GM12878 (cell line): ENCODE results near the gene COL19A1. TPM values are rescaled to one million over a fixed set of nuclear protein-coding genes. Genes with fewer than 3 reads are reported as not detected.

Experiments used
- ATAC-seq: fragments of 200-7000 bp; cut with Tn5 transposase; 3 replicates; pipeline ENCODE4 v1.9.1; 2020; ENCODE audit warnings: mild to moderate bottlenecking, moderate library complexity
- BruUV-seq: library from RNA; stranded (reverse); fragments of 400-500 nt; replicated peaks from 2 replicates; lab custom pipeline; 2021; lab: Mats Ljungman, UMichigan
- CTCF ChIA-PET: fragments of 300-600 bp; sonication (Branson Sonifier 250); formaldehyde crosslinking; extraction: SDS; loops from one replicate; lab custom pipeline; 2021; ENCODE audit warnings: inconsistent platforms; lab: Yijun Ruan, JAX
- POLR2A ChIA-PET: fragments of 350-600 bp; formaldehyde crosslinking; extraction: SDS; loops from one replicate; lab custom pipeline; 2021; ENCODE audit warnings: inconsistent platforms; lab: Charles Lee
- RAD21 ChIA-PET: fragments of 300-600 bp; sonication (Branson Sonifier 250); formaldehyde crosslinking; loops from one replicate; lab custom pipeline; 2023; ENCODE audit warnings: antibody characterized with exemption; ENCODE audit not compliant: unreplicated experiment; lab: Charles Lee
- SMC1A ChIA-PET: fragments of 300-600 bp; sonication (Branson Sonifier 250); formaldehyde crosslinking; loops from one replicate; lab custom pipeline; 2023; ENCODE audit not compliant: unreplicated experiment, uncharacterized antibody; lab: Charles Lee
- DNase-seq: peaks from one replicate; pipeline ENCODE4 v3.0.0-alpha.2; 2011; ENCODE audit warnings: low read depth, low spot score
- FAIRE-seq: peaks from 3 replicates; lab custom pipeline; 2011; peaks lifted over from hg19 to GRCh38; lab: Jason Lieb, UNC
- H2AFZ ChIP-seq: 2 replicates; pipeline ENCODE4 v1.6.0; 2011; ENCODE audit warnings: low read depth, low read length, control low read depth; ENCODE audit not compliant: control insufficient read depth
- H3K27ac ChIP-seq: 2 replicates; pipeline ENCODE4 v1.5.1; 2011; ENCODE audit warnings: control low read depth; ENCODE audit not compliant: control insufficient read depth, insufficient read depth
- H3K27me3 ChIP-seq, 2 experiments: replicated peaks in 1 of 2; 2 replicates each; pipeline versions ENCODE4 v1.6.0 to v1.6.1; 2011; ENCODE audit warnings: low read length in 1 of 2; ENCODE audit not compliant: control insufficient read depth in 2 of 2, insufficient read depth in 2 of 2
- H3K36me3 ChIP-seq, 2 experiments: 2 replicates each; pipeline ENCODE4 v1.5.1; 2011; ENCODE audit warnings: low read length in 1 of 2; ENCODE audit not compliant: control insufficient read depth in 2 of 2, insufficient read depth in 2 of 2
- H3K4me1 ChIP-seq: 2 replicates; pipeline ENCODE4 v1.6.1; 2011; ENCODE audit warnings: mild to moderate bottlenecking, low read length, moderate library complexity, mixed read lengths; ENCODE audit not compliant: control insufficient read depth, insufficient read depth
- H3K4me2 ChIP-seq: 2 replicates; pipeline ENCODE4 v1.6.0; 2011; ENCODE audit warnings: control low read depth; ENCODE audit not compliant: control insufficient read depth, insufficient read depth
- H3K4me3 ChIP-seq: fragments of 200-600 bp; sonication (generic); 2 replicates; pipeline ENCODE4 v1.5.1; 2016
- H3K79me2 ChIP-seq: 2 replicates; pipeline ENCODE4 v1.6.0; 2011; ENCODE audit warnings: low read length; ENCODE audit not compliant: control insufficient read depth, insufficient read depth
- H3K9ac ChIP-seq: 2 replicates; pipeline ENCODE4 v1.8.0; 2011; ENCODE audit warnings: low read length, control low read depth, mixed read lengths; ENCODE audit not compliant: control insufficient read depth, insufficient read depth
- H3K9me3 ChIP-seq: replicated peaks from 3 replicates; pipeline ENCODE4 v1.5.1; 2011; ENCODE audit warnings: mild to moderate bottlenecking, low read length; ENCODE audit not compliant: control insufficient read depth, insufficient read depth
- H4K20me1 ChIP-seq: 2 replicates; pipeline ENCODE4 v1.6.0; 2011; ENCODE audit not compliant: control insufficient read depth, insufficient read depth
- BACH1 ChIP-seq: fragments of 450-650 bp; IDR thresholded peaks from 2 replicates; pipeline ENCODE4 v1.6.1; 2017; ENCODE audit warnings: mild to moderate bottlenecking, borderline replicate concordance
- BCL3 ChIP-seq: IDR thresholded peaks from 2 replicates; pipeline ENCODE4 v1.6.1; 2011; ENCODE audit warnings: borderline replicate concordance, low read depth, mild to moderate bottlenecking, moderate library complexity, low read length; ENCODE audit not compliant: insufficient read depth, poor library complexity, severe bottlenecking
- E2F4 ChIP-seq: IDR thresholded peaks from 2 replicates; pipeline ENCODE4 v1.6.1; 2012; ENCODE audit warnings: low read depth, low read length, improper control_type of control experiment
- ESRRA ChIP-seq: IDR thresholded peaks from 2 replicates; pipeline ENCODE4 v1.6.1; 2012; ENCODE audit warnings: mild to moderate bottlenecking, low read length, improper control_type of control experiment
- FOXK2 ChIP-seq: fragments of 450-650 bp; IDR thresholded peaks from 2 replicates; pipeline ENCODE4 v1.6.1; 2017; ENCODE audit warnings: mild to moderate bottlenecking, moderate library complexity
- JUNB ChIP-seq: IDR thresholded peaks from 2 replicates; pipeline ENCODE4 v1.6.1; 2016; ENCODE audit warnings: antibody characterized with exemption, mild to moderate bottlenecking
- MXI1 ChIP-seq: fragments of 150-350 bp; IDR thresholded peaks from 2 replicates; pipeline ENCODE4 v1.6.1; 2011; ENCODE audit warnings: low read depth, mild to moderate bottlenecking, inconsistent platforms, low read length, improper control_type of control experiment
- MYB ChIP-seq: fragments of 150-350 bp; IDR thresholded peaks from 2 replicates; pipeline ENCODE4 v1.6.1; 2014; ENCODE audit warnings: mild to moderate bottlenecking, low read depth, low read length, borderline replicate concordance
- NFYB ChIP-seq: IDR thresholded peaks from 2 replicates; pipeline ENCODE4 v1.6.1; 2011; ENCODE audit warnings: low read depth, mild to moderate bottlenecking, low read length, improper control_type of control experiment, moderate library complexity; ENCODE audit not compliant: insufficient read depth
- SIN3A ChIP-seq: IDR thresholded peaks from 2 replicates; pipeline ENCODE4 v1.6.1; 2012; ENCODE audit warnings: low read depth, low read length, improper control_type of control experiment
- SREBF1 ChIP-seq: IDR thresholded peaks from 2 replicates; pipeline ENCODE4 v1.6.1; 2012; ENCODE audit warnings: mild to moderate bottlenecking, low read length
- SUPT20H ChIP-seq: IDR thresholded peaks from 2 replicates; pipeline ENCODE4 v1.6.1; 2011; ENCODE audit warnings: low read depth, mild to moderate bottlenecking, low read length, moderate library complexity, borderline replicate concordance; ENCODE audit not compliant: control insufficient read depth
- ZNF274 ChIP-seq: IDR thresholded peaks from one replicate; pipeline ENCODE4 v1.8.0; 2011; ENCODE audit not compliant: insufficient read length, insufficient read depth
- WGBS: methylation state at CpG from one replicate; pipeline ENCODE4 v1.1.6; 2016; ENCODE audit warnings: low lambda C conversion rate; ENCODE audit not compliant: insufficient replicate concordance, insufficient coverage; ENCODE audit errors: missing lambda C conversion rate; 5-methylcytosine and 5-hydroxymethylcytosine counted together
- in situ Hi-C: fragments of 300-500 bp; cut with MboI; formaldehyde crosslinking; loops from 9 replicates; pipeline ENCODE4 v1.14.3; 2018; ENCODE audit warnings: mixed read lengths
- intact Hi-C: fragments of 100-400 bp; cut with micrococcal nuclease; formaldehyde crosslinking; loops from one replicate; pipeline ENCODE4 v1.14.2; 2022; ENCODE audit not compliant: unreplicated experiment
- polyA plus RNA-seq, 11 experiments: library from polyadenylated mRNA; depleted of rRNA in 4 of 11; unstranded in 6 of 11; stranded (reverse) in 5 of 11; fragments of >200 nt; fragmentation: Nextera tagmentation in 4 of 11; fragmentation: Illumina TruSeq in 1 of 11; extraction: Ambion mirVana in 4 of 11; extraction: Trizol in 1 of 11; gene quantifications; 1 replicate in 1 of 11; 2 replicates in 10 of 11; pipeline versions ENCODE4 v1.2.1 to v1.2.3, GENCODE V29; 2011 to 2016; ENCODE audit warnings: inconsistent platforms in 2 of 11, missing spikeins in 2 of 11, low read depth in 1 of 11
- total RNA-seq, 4 experiments: library from RNA; depleted of rRNA in 3 of 4; stranded (reverse); fragments of >200 nt in 3 of 4; fragmentation: Illumina TruSeq in 1 of 4; extraction: Trizol in 1 of 4; gene quantifications; 2 replicates each; pipeline versions ENCODE4 v1.2.1 to v1.2.3, GENCODE V29; 2013 to 2021
- TF ChIP-seq, protein P1 (sequence below): fragments of 450-650 bp; formaldehyde crosslinking; IDR thresholded peaks from 2 replicates; pipeline ENCODE4 v1.4.0; 2020; ENCODE audit warnings: mild to moderate bottlenecking, moderate library complexity

The COL19A1 gene
- total and polyA plus RNA-seq, 10 of the 15 experiments (the other 5 are each of a cell fraction or from before 2014, with no cell fraction given), result 1.1 to 13.5 (median 4.1) TPM

DNA sequence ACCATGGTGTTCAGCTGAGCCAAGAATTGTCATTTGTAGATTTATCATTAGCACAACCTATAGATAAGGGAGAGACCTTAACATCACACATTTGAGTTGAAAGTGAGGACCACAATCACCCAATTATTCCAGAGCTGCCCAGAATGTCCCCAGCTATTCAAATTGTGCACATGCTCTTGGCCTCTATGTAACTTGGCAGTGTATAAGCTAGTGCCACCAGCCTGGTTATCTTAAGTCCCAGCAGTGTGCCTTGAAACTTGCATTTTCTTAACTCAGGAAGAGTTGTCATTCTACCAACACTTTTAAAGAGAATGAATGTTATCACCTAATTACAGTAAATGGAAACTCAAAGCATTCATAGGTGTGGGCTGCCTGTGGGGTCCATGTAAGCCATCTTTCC lies 245.4 kb downstream of the COL19A1 start (continued):
- no peak for TF ChIP-seq BCL3

DNA sequence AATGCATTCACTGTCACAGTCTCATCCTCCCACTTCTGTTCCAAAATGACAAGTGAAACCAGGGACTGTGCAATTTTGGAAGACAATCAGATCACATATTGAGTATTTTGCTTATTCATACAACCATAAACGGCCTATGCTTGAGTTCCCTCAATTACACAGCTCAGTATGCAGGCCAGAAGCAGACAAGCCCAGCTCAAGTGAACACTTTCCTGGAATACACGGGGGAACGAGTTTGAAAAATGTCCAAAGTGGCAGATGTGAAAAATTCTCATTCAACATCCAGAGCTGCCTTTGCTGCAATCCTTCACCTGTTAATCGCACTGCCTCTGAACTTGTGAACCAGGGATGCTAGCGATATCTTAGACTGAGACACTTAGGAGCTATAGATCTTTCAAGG lies 246.4 kb downstream of the COL19A1 start:
- WGBS, result 38% methylated on average over 5 of the region's 5 CpGs
- no peak for ATAC-seq
- Histone ChIP-seq H3K4me2 (no peak overlapping the region), H3K79me2 (no peaks in the 10 kb centered on the region), H3K27me3 (no peaks in the 10 kb centered on the region), H3K36me3 (no peaks in the 10 kb centered on the region), H3K4me3 (no peak overlapping the region), H4K20me1 (no peaks in the 10 kb centered on the region), H3K4me1 (no peaks in the 10 kb centered on the region), H3K9me3 (no peaks in the 10 kb centered on the region), H3K27ac (no peak overlapping the region), H3K9ac (no peak overlapping the region), H2AFZ (no peak overlapping the region)
- DNase-seq, result no peak
- no peak for FAIRE-seq
- RAD21 ChIA-PET, result interaction anchor here (1.6 kb wide), 1 partner anchor 54 kb away, joined by 4 read pairs; no protein-coding TSS in a partner anchor
- CTCF ChIA-PET, result interaction anchor here (1.1 to 1.3 kb wide), 2 partner anchors 103 to 383 kb away, joined by 3 read pairs; no protein-coding TSS in a partner anchor
- intact Hi-C loops (no loop called here), in situ Hi-C loops (loop anchor here (5.0 to 25.0 kb wide), 4 partner anchors 280 to 1475 kb away; partner anchors contain the start of gene ADGRB3)
- POLR2A ChIA-PET, result no interaction called here
- SMC1A ChIA-PET, result interaction anchor here (1.0 to 1.1 kb wide), 2 partner anchors 19 to 394 kb away, joined by 3 read pairs; no protein-coding TSS in a partner anchor
- no TSS peak for BruUV-seq
- TF ChIP-seq MYB, result no peak
- TF ChIP-seq FOXK2, result no peak
- no peak for TF ChIP-seq SUPT20H
- TF ChIP-seq SREBF1, result no peak
- TF ChIP-seq BACH1, result no peak
- no peak for TF ChIP-seq JUNB
- TF ChIP-seq, protein P1, sequence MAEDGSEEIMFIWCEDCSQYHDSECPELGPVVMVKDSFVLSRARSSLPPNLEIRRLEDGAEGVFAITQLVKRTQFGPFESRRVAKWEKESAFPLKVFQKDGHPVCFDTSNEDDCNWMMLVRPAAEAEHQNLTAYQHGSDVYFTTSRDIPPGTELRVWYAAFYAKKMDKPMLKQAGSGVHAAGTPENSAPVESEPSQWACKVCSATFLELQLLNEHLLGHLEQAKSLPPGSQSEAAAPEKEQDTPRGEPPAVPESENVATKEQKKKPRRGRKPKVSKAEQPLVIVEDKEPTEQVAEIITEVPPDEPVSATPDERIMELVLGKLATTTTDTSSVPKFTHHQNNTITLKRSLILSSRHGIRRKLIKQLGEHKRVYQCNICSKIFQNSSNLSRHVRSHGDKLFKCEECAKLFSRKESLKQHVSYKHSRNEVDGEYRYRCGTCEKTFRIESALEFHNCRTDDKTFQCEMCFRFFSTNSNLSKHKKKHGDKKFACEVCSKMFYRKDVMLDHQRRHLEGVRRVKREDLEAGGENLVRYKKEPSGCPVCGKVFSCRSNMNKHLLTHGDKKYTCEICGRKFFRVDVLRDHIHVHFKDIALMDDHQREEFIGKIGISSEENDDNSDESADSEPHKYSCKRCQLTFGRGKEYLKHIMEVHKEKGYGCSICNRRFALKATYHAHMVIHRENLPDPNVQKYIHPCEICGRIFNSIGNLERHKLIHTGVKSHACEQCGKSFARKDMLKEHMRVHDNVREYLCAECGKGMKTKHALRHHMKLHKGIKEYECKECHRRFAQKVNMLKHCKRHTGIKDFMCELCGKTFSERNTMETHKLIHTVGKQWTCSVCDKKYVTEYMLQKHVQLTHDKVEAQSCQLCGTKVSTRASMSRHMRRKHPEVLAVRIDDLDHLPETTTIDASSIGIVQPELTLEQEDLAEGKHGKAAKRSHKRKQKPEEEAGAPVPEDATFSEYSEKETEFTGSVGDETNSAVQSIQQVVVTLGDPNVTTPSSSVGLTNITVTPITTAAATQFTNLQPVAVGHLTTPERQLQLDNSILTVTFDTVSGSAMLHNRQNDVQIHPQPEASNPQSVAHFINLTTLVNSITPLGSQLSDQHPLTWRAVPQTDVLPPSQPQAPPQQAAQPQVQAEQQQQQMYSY, result no peak
- TF ChIP-seq E2F4, result no peak
- no peak for TF ChIP-seq ESRRA
- TF ChIP-seq SIN3A, result no peak
- TF ChIP-seq ZNF274, result no peak
- no peak for TF ChIP-seq NFYB
- no peak for TF ChIP-seq MXI1
